ENCODE data around the gene CLRN2.

CLRN2 gene

DNA sequence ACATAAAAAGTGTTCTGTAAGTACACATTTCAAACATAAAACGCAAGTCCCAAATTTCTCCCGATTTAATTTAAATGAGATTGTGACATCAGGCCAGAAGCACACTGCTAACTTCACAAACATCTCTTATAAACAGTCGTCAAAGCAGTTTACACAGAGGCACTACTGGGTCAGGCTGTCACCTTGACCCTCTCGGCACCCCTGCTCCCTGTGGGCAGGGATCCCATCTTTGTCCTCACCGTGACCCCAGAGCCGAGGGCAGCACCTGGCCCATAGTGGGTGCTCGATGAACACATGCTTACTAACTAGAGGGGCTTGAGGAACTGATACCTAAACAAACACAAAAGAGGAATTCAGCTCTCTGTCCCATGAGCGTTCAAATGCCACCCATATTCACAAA lies 25.2 kb upstream of the CLRN2 start:
- peaks cover 28 to 42% of the 10 kb centered on the region in 2 donors for H3K36me3 ChIP-seq (ENCODE audit: control insufficient read depth in 2 of 2, insufficient read depth in 2 of 2, low read length in 2 of 2)

DNA sequence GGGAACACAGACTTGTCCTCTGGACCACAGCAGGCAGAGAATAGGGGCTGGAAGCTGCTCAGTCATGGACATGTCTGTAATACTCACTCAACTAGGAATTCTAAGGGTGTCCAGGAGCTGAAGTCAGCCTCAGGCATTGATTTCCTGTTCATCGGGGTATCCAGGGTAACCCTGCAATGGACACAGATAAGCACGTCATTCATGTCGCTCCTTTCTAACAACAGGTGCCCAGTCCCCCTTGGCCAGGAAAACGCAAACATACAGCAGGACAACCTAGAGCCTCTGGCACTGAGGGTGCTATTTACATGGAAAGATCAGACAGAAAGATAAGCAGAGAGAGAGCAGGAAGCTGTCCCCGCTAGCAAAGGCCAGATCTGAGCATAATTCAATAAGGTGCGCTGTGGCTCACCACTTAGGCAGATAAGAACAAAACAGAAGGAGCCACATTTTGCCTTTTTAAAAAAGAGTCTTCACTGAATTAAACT lies 24.3 kb upstream of the CLRN2 start:
- Histone ChIP-seq H3K9ac (ENCODE audit: low read depth in 1 of 2, low read length in 2 of 2) (no peak overlapping the region), H3K4me1 (ENCODE audit: control insufficient read depth in 2 of 2, insufficient read depth in 2 of 2, low read length in 2 of 2) (peaks cover 2 to 3% of the 10 kb centered on the region in 2 donors), H3K36me3 (ENCODE audit: control insufficient read depth in 2 of 2, insufficient read depth in 2 of 2, low read length in 2 of 2) (peaks cover 31 to 48% of the 10 kb centered on the region in 2 donors)

More for the DNA sequence above, 25.2 kb upstream of the CLRN2 start:
- H3K27me3 ChIP-seq (ENCODE audit: control insufficient read depth in 2 of 2, insufficient read depth in 2 of 2, low read length in 2 of 2): no peaks in the 10 kb centered on the region
- H3K9ac ChIP-seq (ENCODE audit: low read depth in 1 of 2, low read length in 2 of 2): no peak overlapping the region
- peaks cover 2 to 3% of the 10 kb centered on the region in 2 donors for H3K4me1 ChIP-seq (ENCODE audit: control insufficient read depth in 2 of 2, insufficient read depth in 2 of 2, low read length in 2 of 2)
- no peak overlapping the region for H3K27ac ChIP-seq (ENCODE audit: low read depth in 2 of 2, low read length in 2 of 2)
- no peak overlapping the region for H3K4me3 ChIP-seq (ENCODE audit: low read length in 2 of 2)
- no peaks in the 10 kb centered on the region for H3K9me3 ChIP-seq (ENCODE audit: control insufficient read depth in 2 of 2, low read length in 2 of 2)

DNA sequence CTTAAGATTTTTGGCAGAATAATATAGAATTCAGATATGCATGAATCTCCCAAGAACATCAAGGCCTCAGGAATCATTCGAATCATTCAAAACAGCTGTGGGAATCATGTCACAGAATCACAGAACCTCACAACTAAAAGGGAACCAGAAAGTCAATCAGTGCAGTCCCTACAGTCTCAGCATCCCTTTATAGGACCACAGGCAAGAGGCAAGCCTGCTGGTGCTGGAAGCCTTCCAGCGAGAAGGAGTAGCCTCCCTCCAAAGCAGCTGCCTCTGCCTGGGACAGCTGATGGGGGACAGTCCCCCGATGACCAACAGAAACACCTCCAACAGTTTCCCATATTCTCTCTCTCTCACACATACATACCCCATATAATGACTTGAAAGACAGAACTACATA lies 23.8 kb upstream of the CLRN2 start:
- Histone ChIP-seq H3K9me3 (ENCODE audit: control insufficient read depth in 2 of 2, low read length in 2 of 2) (no peaks in the 10 kb centered on the region), H3K9ac (ENCODE audit: low read depth in 1 of 2, low read length in 2 of 2) (no peak overlapping the region), H3K4me3 (ENCODE audit: low read length in 2 of 2) (no peak overlapping the region), H3K36me3 (ENCODE audit: control insufficient read depth in 2 of 2, insufficient read depth in 2 of 2, low read length in 2 of 2) (peaks cover 30 to 46% of the 10 kb centered on the region in 2 donors), H3K27me3 (ENCODE audit: control insufficient read depth in 2 of 2, insufficient read depth in 2 of 2, low read length in 2 of 2) (no peaks in the 10 kb centered on the region), H3K27ac (ENCODE audit: low read depth in 2 of 2, low read length in 2 of 2) (no peak overlapping the region), H3K4me1 (ENCODE audit: control insufficient read depth in 2 of 2, insufficient read depth in 2 of 2, low read length in 2 of 2) (peaks cover 2 to 3% of the 10 kb centered on the region in 2 donors)

More for the DNA sequence above, 24.3 kb upstream of the CLRN2 start:
- no peaks in the 10 kb centered on the region for H3K27me3 ChIP-seq (ENCODE audit: control insufficient read depth in 2 of 2, insufficient read depth in 2 of 2, low read length in 2 of 2)
- H3K9me3 ChIP-seq (ENCODE audit: control insufficient read depth in 2 of 2, low read length in 2 of 2): no peaks in the 10 kb centered on the region
- H3K4me3 ChIP-seq (ENCODE audit: low read length in 2 of 2): no peak overlapping the region
- H3K27ac ChIP-seq (ENCODE audit: low read depth in 2 of 2, low read length in 2 of 2): no peak overlapping the region

DNA sequence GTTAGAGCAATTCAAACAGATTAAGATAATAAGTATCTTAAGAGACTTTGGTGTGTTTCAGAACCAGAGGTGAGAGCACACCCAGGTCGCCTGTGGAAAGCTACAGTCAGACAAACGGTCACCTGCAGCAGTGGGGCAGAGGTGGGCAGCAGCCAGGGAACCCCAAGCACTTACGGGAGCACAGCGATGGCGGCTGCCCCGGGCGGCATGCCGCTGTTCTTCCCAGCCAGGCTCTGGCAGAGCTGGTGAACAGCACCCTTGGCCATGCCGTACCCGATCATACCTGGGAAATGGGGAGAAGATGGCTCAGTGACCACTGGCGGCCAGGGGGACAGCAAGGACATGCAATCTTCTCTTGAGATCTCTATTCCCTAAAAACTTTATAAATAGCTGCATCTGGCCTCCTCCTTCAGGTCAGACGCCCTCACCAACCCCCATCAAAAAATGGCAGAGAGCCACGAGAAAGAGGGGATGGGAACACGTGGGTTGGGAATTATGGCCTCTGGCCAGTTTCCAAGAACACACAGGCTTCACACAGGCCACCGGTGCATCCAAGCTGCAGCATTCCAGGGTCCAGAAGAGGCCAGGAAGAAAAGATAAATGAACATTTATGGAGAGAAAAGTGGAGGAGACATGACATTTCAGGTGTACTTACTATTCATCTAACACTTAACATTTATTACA lies 22.8 kb upstream of the CLRN2 start:
- Histone ChIP-seq H3K27me3 (ENCODE audit: control insufficient read depth in 2 of 2, insufficient read depth in 2 of 2, low read length in 2 of 2) (no peaks in the 10 kb centered on the region), H3K27ac (ENCODE audit: low read depth in 2 of 2, low read length in 2 of 2) (no peak overlapping the region), H3K9ac (ENCODE audit: low read depth in 1 of 2, low read length in 2 of 2) (no peak overlapping the region), H3K4me1 (ENCODE audit: control insufficient read depth in 2 of 2, insufficient read depth in 2 of 2, low read length in 2 of 2) (peaks cover 2 to 3% of the 10 kb centered on the region in 2 donors), H3K36me3 (ENCODE audit: control insufficient read depth in 2 of 2, insufficient read depth in 2 of 2, low read length in 2 of 2) (peaks cover 24 to 41% of the 10 kb centered on the region in 2 donors), H3K4me3 (ENCODE audit: low read length in 2 of 2) (no peak overlapping the region), H3K9me3 (ENCODE audit: control insufficient read depth in 2 of 2, low read length in 2 of 2) (no peaks in the 10 kb centered on the region)

DNA sequence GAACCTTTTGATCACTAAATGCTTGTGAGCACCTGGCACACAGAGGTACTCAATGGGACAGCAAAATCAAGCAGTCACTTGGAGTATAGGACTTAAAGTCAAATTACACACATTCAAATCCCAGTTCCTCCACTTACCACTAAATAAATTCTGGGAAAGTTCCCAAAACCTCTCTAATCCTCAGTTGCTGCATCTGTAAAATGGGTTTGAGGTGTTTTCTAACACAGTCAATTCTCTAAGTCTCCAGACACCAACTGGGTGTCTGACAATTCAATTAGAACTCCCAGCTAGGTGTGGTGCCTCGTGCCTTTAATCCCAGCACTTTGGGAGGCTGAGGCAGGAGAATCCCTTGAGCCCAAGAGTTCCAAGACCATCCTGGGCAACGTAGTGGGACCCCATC lies 22.1 kb upstream of the CLRN2 start:
- no peak overlapping the region for H3K4me3 ChIP-seq (ENCODE audit: low read length in 2 of 2)
- H3K27ac ChIP-seq (ENCODE audit: low read depth in 2 of 2, low read length in 2 of 2): no peak overlapping the region
- peaks cover 2 to 3% of the 10 kb centered on the region in 2 donors for H3K4me1 ChIP-seq (ENCODE audit: control insufficient read depth in 2 of 2, insufficient read depth in 2 of 2, low read length in 2 of 2)

DNA sequence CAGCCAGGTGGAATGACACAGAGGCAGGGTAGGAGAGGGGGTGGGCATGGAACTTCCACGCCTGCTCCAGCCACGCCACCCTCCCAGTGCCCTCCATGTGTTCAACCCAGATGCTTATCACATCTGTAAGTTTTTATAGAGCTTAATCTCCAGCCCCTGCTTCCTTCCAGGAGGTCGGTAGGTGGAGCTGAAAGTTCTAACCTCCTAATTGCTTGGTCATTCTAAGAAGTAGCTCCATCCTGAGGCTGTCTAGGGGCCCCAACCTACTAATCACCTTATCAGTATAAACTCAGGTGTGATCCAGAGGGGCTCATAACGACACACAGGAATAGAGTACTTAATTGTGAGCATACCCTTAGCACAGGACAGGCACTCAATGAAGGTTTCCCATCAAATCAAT lies 21.3 kb upstream of the CLRN2 start:
- Histone ChIP-seq H3K4me3 (ENCODE audit: low read length in 2 of 2) (no peak overlapping the region), H3K36me3 (ENCODE audit: control insufficient read depth in 2 of 2, insufficient read depth in 2 of 2, low read length in 2 of 2) (peaks cover 21 to 46% of the 10 kb centered on the region in 2 donors), H3K27me3 (ENCODE audit: control insufficient read depth in 2 of 2, insufficient read depth in 2 of 2, low read length in 2 of 2) (no peaks in the 10 kb centered on the region), H3K9me3 (ENCODE audit: control insufficient read depth in 2 of 2, low read length in 2 of 2) (no peaks in the 10 kb centered on the region), H3K9ac (ENCODE audit: low read depth in 1 of 2, low read length in 2 of 2) (no peak overlapping the region), H3K4me1 (ENCODE audit: control insufficient read depth in 2 of 2, insufficient read depth in 2 of 2, low read length in 2 of 2) (peaks cover 2 to 3% of the 10 kb centered on the region in 2 donors), H3K27ac (ENCODE audit: low read depth in 2 of 2, low read length in 2 of 2) (no peak overlapping the region)

More for the DNA sequence above, 22.1 kb upstream of the CLRN2 start:
- H3K9ac ChIP-seq (ENCODE audit: low read depth in 1 of 2, low read length in 2 of 2): no peak overlapping the region
- H3K27me3 ChIP-seq (ENCODE audit: control insufficient read depth in 2 of 2, insufficient read depth in 2 of 2, low read length in 2 of 2): no peaks in the 10 kb centered on the region
- peaks cover 24 to 45% of the 10 kb centered on the region in 2 donors for H3K36me3 ChIP-seq (ENCODE audit: control insufficient read depth in 2 of 2, insufficient read depth in 2 of 2, low read length in 2 of 2)
- no peaks in the 10 kb centered on the region for H3K9me3 ChIP-seq (ENCODE audit: control insufficient read depth in 2 of 2, low read length in 2 of 2)

DNA sequence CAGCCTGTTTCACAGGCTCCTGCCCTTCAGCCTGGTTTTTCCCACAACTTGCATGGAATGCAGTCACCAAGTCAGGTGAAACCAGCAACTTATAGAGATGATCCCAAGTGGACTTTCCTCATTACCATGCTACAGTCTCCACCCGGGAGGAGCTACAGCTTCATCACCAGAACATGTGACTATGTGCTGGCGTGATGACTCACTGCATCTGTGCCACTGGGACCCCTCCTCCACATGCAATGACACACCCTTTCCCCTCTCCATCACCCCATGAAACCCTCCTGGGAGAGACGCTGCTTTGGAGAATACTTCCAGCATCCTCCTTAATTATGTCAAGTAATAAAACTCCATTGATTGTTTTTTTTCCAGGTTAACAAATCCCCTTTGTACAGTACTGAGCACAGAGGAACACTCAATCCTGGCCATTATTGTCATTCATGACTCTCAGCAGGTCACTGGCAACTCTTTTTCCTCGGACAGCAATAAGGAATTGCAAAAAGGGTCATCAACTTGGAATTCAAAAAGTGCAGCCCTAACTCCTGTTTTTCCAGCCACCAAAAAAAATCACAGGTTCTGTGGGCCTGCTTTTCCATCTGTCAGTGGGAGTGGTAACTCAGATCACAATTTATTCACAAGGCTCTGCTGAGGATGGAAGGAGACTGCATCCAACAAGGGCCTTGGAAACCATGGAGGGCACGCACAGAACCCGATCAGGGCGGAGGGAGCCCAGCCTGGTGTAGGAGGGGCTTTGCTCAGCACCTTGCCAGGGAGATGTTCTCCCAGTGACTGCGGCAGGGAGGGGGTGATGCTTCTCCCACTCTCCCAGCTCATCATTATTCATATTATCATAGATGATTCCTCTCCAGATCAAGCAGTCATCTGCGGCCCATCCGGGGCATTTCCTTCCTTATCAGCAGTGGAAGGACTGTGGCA lies 20.4 kb upstream of the CLRN2 start:
- no peak overlapping the region for H3K27ac ChIP-seq (ENCODE audit: low read depth in 2 of 2, low read length in 2 of 2)
- H3K4me1 ChIP-seq (ENCODE audit: control insufficient read depth in 2 of 2, insufficient read depth in 2 of 2, low read length in 2 of 2): peaks cover 2 to 3% of the 10 kb centered on the region in 2 donors
- no peak overlapping the region for H3K9ac ChIP-seq (ENCODE audit: low read depth in 1 of 2, low read length in 2 of 2)
- no peaks in the 10 kb centered on the region for H3K27me3 ChIP-seq (ENCODE audit: control insufficient read depth in 2 of 2, insufficient read depth in 2 of 2, low read length in 2 of 2)
- peaks cover 18 to 41% of the 10 kb centered on the region in 2 donors for H3K36me3 ChIP-seq (ENCODE audit: control insufficient read depth in 2 of 2, insufficient read depth in 2 of 2, low read length in 2 of 2)
- H3K4me3 ChIP-seq (ENCODE audit: low read length in 2 of 2): no peak overlapping the region
- no peaks in the 10 kb centered on the region for H3K9me3 ChIP-seq (ENCODE audit: control insufficient read depth in 2 of 2, low read length in 2 of 2)

DNA sequence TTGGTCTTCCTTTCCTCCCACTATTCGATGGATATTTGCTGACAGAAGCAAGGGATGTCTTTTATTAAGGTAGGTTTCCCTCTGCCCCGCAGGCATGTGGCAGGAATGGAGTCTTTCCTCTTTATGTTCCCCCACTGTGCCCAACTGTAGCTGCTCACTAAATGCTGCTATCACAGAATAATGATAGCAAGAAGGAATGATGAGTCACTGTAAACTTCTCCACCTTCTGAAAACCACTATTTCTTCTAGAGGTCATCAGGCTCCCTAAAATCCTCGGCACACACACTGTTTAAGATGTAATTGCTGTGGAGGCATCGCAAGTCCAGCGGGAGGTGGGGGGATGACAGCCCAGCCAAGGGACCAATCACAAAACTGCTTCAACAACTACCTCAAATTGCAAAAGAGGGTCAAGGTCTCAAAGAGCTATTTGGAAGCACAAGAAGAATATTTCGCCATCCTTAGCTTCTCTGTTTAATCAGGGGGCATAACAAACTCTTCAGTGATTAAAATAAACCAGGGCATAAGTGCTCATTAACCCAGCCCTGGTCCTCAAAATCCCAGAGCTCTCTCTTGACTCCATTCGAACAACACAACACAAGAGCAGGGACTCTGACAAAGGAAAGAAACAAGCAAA lies 17.0 kb upstream of the CLRN2 start:
- no peak overlapping the region for H3K4me3 ChIP-seq (ENCODE audit: low read length in 2 of 2)
- peaks cover 0 to 3% of the 10 kb centered on the region in 2 donors for H3K4me1 ChIP-seq (ENCODE audit: control insufficient read depth in 2 of 2, insufficient read depth in 2 of 2, low read length in 2 of 2)
- no peak overlapping the region for H3K9ac ChIP-seq (ENCODE audit: low read depth in 1 of 2, low read length in 2 of 2)
- no peaks in the 10 kb centered on the region for H3K27me3 ChIP-seq (ENCODE audit: control insufficient read depth in 2 of 2, insufficient read depth in 2 of 2, low read length in 2 of 2)
- no peaks in the 10 kb centered on the region for H3K9me3 ChIP-seq (ENCODE audit: control insufficient read depth in 2 of 2, low read length in 2 of 2)
- peaks cover 12 to 51% of the 10 kb centered on the region in 2 donors for H3K36me3 ChIP-seq (ENCODE audit: control insufficient read depth in 2 of 2, insufficient read depth in 2 of 2, low read length in 2 of 2)
- no peak overlapping the region for H3K27ac ChIP-seq (ENCODE audit: low read depth in 2 of 2, low read length in 2 of 2)

DNA sequence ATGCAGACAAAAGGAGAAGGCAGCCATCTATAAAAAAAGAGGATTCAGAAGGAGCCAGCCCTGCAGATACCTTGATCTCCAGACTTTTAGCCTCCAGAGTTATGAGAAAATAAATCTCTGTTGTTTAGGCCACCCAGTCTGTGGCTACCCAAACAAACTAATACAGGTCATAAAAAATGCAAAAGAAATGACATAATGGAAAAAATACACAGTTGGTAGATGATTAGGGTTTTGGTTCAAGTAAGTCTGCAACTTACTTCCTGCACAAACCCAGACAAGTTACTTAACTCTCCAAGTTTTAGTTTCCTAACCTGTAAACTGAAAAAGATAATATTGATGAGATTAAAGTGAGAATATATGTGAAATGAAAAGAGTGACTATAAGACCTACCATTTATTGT lies 14.4 kb upstream of the CLRN2 start:
- Histone ChIP-seq H3K36me3 (ENCODE audit: control insufficient read depth in 2 of 2, insufficient read depth in 2 of 2, low read length in 2 of 2) (peaks cover 11 to 38% of the 10 kb centered on the region in 2 donors), H3K4me3 (ENCODE audit: low read length in 2 of 2) (no peak overlapping the region), H3K4me1 (ENCODE audit: control insufficient read depth in 2 of 2, insufficient read depth in 2 of 2, low read length in 2 of 2) (no peaks in the 10 kb centered on the region), H3K27me3 (ENCODE audit: control insufficient read depth in 2 of 2, insufficient read depth in 2 of 2, low read length in 2 of 2) (no peaks in the 10 kb centered on the region), H3K9me3 (ENCODE audit: control insufficient read depth in 2 of 2, low read length in 2 of 2) (no peaks in the 10 kb centered on the region), H3K27ac (ENCODE audit: low read depth in 2 of 2, low read length in 2 of 2) (no peak overlapping the region), H3K9ac (ENCODE audit: low read depth in 1 of 2, low read length in 2 of 2) (no peak overlapping the region)
